Panc1 (cell line): ENCODE measurements around the gene RARB. TPM values are rescaled to one million over a fixed set of nuclear protein-coding genes. Genes with fewer than 3 reads are reported as not detected.

Source experiments
- ATAC-seq: fragments of 200-7000 bp; cut with Tn5 transposase; 2 replicates; pipeline ENCODE4 v1.9.1; 2020; ENCODE audit warnings: mild to moderate bottlenecking, moderate library complexity
- BruUV-seq: library from RNA; stranded (reverse); fragments of 400-500 nt; replicated peaks from 2 replicates; lab custom pipeline; 2021; lab: Mats Ljungman, UMichigan
- CTCF ChIA-PET: fragments of 300-600 bp; sonication (Branson Sonifier 250); formaldehyde crosslinking; loops from one replicate; lab custom pipeline; 2022; ENCODE audit warnings: antibody characterized with exemption; lab: Charles Lee
- POLR2A ChIA-PET: fragments of 300-600 bp; sonication (Branson Sonifier 250); formaldehyde crosslinking; loops from one replicate; lab custom pipeline; 2022; ENCODE audit warnings: antibody characterized with exemption; lab: Charles Lee
- DNase-seq: peaks from one replicate; pipeline ENCODE4 v3.0.0-alpha.2; 2010; ENCODE audit warnings: low read depth, low spot score
- H3K27ac ChIP-seq: 2 replicates; pipeline ENCODE4 v1.5.1; 2011; ENCODE audit warnings: mild to moderate bottlenecking, low read length, inconsistent platforms
- H3K27me3 ChIP-seq: fragments of 200-500 bp; sonication (Bioruptor generic); 2 replicates; pipeline ENCODE4 v1.6.0; 2014; ENCODE audit warnings: low read length, inconsistent platforms; ENCODE audit not compliant: control insufficient read depth, insufficient read depth
- H3K36me3 ChIP-seq: fragments of 200-500 bp; sonication (Bioruptor generic); 2 replicates; pipeline ENCODE4 v1.5.1; 2014; ENCODE audit warnings: inconsistent platforms, mild to moderate bottlenecking, low read length, moderate library complexity; ENCODE audit not compliant: control insufficient read depth, insufficient read depth
- H3K4me1 ChIP-seq: 2 replicates; pipeline ENCODE4 v1.5.1; 2011; ENCODE audit warnings: inconsistent platforms, mild to moderate bottlenecking, low read length, moderate library complexity; ENCODE audit not compliant: control insufficient read depth, insufficient read depth
- H3K4me3 ChIP-seq, 2 experiments: 2 replicates each; pipeline ENCODE4 v1.5.1; 2011 to 2012; ENCODE audit warnings: low read depth in 2 of 2, low read length in 2 of 2, mild to moderate bottlenecking in 2 of 2, inconsistent platforms in 1 of 2, moderate library complexity in 1 of 2
- H3K9me3 ChIP-seq: fragments of 200-500 bp; sonication (Bioruptor generic); 2 replicates; pipeline ENCODE4 v1.5.1; 2014; ENCODE audit warnings: low read depth, mild to moderate bottlenecking, inconsistent platforms, low read length, moderate library complexity; ENCODE audit not compliant: control insufficient read depth, insufficient read depth
- CTCF ChIP-seq: fragments of 450-650 bp; IDR thresholded peaks from 2 replicates; pipeline ENCODE4 v1.5.1; 2017; ENCODE audit warnings: mild to moderate bottlenecking
- POLR2AphosphoS5 ChIP-seq: IDR thresholded peaks from 2 replicates; pipeline ENCODE4 v1.6.1; 2012; ENCODE audit warnings: mild to moderate bottlenecking, low read depth, low read length, moderate library complexity
- REST ChIP-seq, 2 experiments: IDR thresholded peaks; 2 replicates each; pipeline ENCODE4 v1.6.1; 2011 to 2012; ENCODE audit warnings: low read depth in 2 of 2, control low read depth in 1 of 2, low read length in 1 of 2, mild to moderate bottlenecking in 1 of 2, moderate library complexity in 1 of 2; ENCODE audit not compliant: insufficient read depth in 1 of 2
- SIN3A ChIP-seq: IDR thresholded peaks from 2 replicates; pipeline ENCODE4 v1.6.1; 2012; ENCODE audit warnings: low read depth, mild to moderate bottlenecking, low read length, moderate library complexity, borderline replicate concordance; ENCODE audit not compliant: insufficient read depth
- TCF7L2 ChIP-seq: IDR thresholded peaks from 2 replicates; pipeline ENCODE4 v1.6.1; 2011; ENCODE audit warnings: mild to moderate bottlenecking, low read depth, low read length, inconsistent platforms
- in situ Hi-C: cut with HindIII; loops from 2 replicates; pipeline ENCODE4 v1.10.0; 2016; ENCODE audit warnings: low sequenced_read_pairs, low pct_unique_long_range_greater_than_20kb
- intact Hi-C: fragments of 100-400 bp; cut with micrococcal nuclease; formaldehyde crosslinking; loops from one replicate; pipeline ENCODE4 v1.10.0; 2022; ENCODE audit not compliant: unreplicated experiment
- total RNA-seq: library from RNA; stranded (reverse); gene quantifications from one replicate; pipeline ENCODE4 v1.2.1, GENCODE V29; 2021; ENCODE audit not compliant: unreplicated experiment

RARB gene
- total RNA-seq, 1 experiment from 2014 or later, result not detected

- no peaks in the 10 kb centered on the region for H3K9me3 ChIP-seq
- no peaks in the 10 kb centered on the region for H3K4me1 ChIP-seq
- in situ Hi-C loops, result no loop called here
- no peaks in the 10 kb centered on the region for H3K27me3 ChIP-seq
- DNase-seq, result no peak
- no peak for ATAC-seq
- no peak overlapping the region for H3K27ac ChIP-seq
- no peaks in the 10 kb centered on the region for H3K36me3 ChIP-seq
- CTCF ChIA-PET, result no interaction called here
- POLR2A ChIA-PET, result no interaction called here
- no peak overlapping the region for H3K4me3 ChIP-seq
- no TSS peak for BruUV-seq
- TF ChIP-seq CTCF (no peak), REST (IDR thresholded peaks at IDR 0.05; ENCODE audit: insufficient read depth in 1 of 2, low read depth in 2 of 2, low read length in 1 of 2) (no peak), TCF7L2 (no peak), SIN3A (no peak), POLR2AphosphoS5 (no peak)
- intact Hi-C loops, result no loop called here
Measured at GRCh38 chr3:25575001-25575400, 146.9 kb downstream of the RARB start.

- in situ Hi-C loops, result no loop called here
- ChIA-PET CTCF (interaction anchor here (0.6 kb wide), 1 partner anchor 1823 kb away, joined by 3 read pairs; no protein-coding TSS in a partner anchor), POLR2A (no interaction called here)
- H3K9me3 ChIP-seq, result no peaks in the 10 kb centered on the region
- no peak for DNase-seq
- H3K4me1 ChIP-seq, result no peaks in the 10 kb centered on the region
- TF ChIP-seq CTCF, result no peak
- TF ChIP-seq POLR2AphosphoS5, result no peak
- no peak for TF ChIP-seq SIN3A
- no peak for TF ChIP-seq TCF7L2
- no peak for TF ChIP-seq REST (IDR thresholded peaks at IDR 0.05; ENCODE audit: insufficient read depth in 1 of 2, low read depth in 2 of 2, low read length in 1 of 2)
- intact Hi-C loops, result no loop called here
- no peaks in the 10 kb centered on the region for H3K36me3 ChIP-seq
- H3K27me3 ChIP-seq, result no peaks in the 10 kb centered on the region
- no TSS peak for BruUV-seq
- ATAC-seq, result no peak
- no peak overlapping the region for H3K27ac ChIP-seq
- no peak overlapping the region for H3K4me3 ChIP-seq
Measured at GRCh38 chr3:25576146-25576545, 148.1 kb downstream of the RARB start.
